Measurements from ENCODE around the gene SPATS2L.

Gene SPATS2L

GRCh38 chr2:200509235-200509611, 202.7 kb downstream of the SPATS2L start:
- DNase-seq (ENCODE audit: low read depth) = peak; percentile 23

GRCh38 chr2:200509612-200510433, 203.3 kb downstream of the SPATS2L start, which contains the start of gene KCTD18:
Gene KCTD18, minus strand, starts transcription at chr2:200510068. Its CDS starts 3,052 bp downstream, at chr2:200507016.
- peak; percentile 86 for DNase-seq (ENCODE audit: low read depth)

- no peak for DNase-seq (ENCODE audit: low read depth)
Observed at GRCh38 chr2:200515155-200515554, 208.7 kb downstream of the SPATS2L start.

- DNase-seq (ENCODE audit: low read depth) = no peak
Observed at GRCh38 chr2:200523158-200523557, 216.7 kb downstream of the SPATS2L start.

GRCh38 chr2:200523604-200524003, 217.1 kb downstream of the SPATS2L start:
- DNase-seq (ENCODE audit: low read depth) = no peak

DNA sequence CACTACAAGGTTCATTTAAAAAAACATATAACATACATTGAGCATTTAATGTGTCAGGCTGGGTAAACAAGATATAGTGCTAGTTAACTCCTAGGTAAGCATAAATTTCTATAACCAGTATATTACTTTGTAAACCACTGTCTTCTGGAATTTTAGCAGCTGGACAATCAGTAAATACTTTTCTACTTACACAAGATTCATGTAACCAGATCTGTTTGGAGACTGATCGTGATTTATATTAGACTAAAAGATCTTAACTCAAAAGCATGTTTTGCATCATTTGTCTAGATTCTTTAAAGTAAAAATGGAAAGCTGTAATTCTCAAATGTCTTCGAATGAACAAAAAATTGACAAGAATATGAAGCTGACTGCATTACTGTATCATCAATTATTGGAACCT, 218.6 kb downstream of the SPATS2L start:
- no peak for DNase-seq (ENCODE audit: low read depth)

- DNase-seq (ENCODE audit: low read depth) = no peak
Observed at GRCh38 chr2:200525551-200525881, 219.0 kb downstream of the SPATS2L start.

GRCh38 chr2:200525882-200526651, 219.6 kb downstream of the SPATS2L start, which contains the start of gene SGO2:
Gene SGO2, plus strand, starts transcription at chr2:200526207. Its CDS starts 6,769 bp downstream, at chr2:200532976.
- peak; percentile 96 for DNase-seq (ENCODE audit: low read depth)

- no peak for DNase-seq (ENCODE audit: low read depth)
Observed at GRCh38 chr2:200528228-200528627, 221.7 kb downstream of the SPATS2L start.

Data from EH (cell line).